HG03571 (cell line): Measurements from ENCODE around the gene GOLM1.
"Not testable (repeated sequence)": the region's sequence is repeated elsewhere in the genome, so short reads cannot be mapped to it uniquely, and the experiment has no call there.

Experiments used
- ATAC-seq: cut with Tn5 transposase; IDR thresholded peaks from one replicate; pipeline ENCODE4 v1.9.1; 2021; ENCODE audit not compliant: unreplicated experiment

Gene GOLM1

GRCh38 chr9:86091477-86091876 lies 7.9 kb downstream of the GOLM1 start:
- ATAC-seq, result no peak

- no peak for ATAC-seq
Observed at GRCh38 chr9:86082870-86083269, 16.5 kb downstream of the GOLM1 start.

DNA sequence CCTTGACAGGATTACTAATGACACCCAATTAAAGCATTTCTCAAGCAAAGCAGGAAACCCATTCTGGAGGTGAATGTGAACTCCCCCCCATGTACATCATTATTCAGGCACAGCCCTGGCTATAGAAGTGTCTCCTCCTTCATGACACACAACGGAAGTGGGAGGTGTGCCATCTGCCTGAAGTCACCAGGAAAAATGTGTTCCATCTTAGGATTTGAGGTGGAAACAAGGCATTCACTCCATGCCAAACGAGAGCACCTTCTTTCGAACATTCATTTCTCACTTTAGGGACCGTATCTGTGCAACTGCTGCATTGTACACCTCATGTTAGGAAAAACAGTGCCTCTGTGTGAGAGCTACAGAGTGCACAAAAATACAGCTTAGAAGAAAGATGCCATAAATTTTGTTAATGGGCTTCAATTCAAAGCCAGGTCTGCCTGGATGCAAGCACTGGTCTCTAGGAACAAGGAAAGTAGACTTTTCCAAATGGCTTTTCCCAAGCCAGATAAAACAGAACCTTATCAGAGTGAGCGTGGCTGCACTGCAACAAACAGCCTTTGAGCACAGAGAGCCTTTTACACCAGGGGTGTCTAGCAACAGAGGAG lies 19.4 kb downstream of the GOLM1 start:
- no peak for ATAC-seq

- no peak for ATAC-seq
Observed at GRCh38 chr9:86079421-86079831, 19.9 kb downstream of the GOLM1 start.

DNA sequence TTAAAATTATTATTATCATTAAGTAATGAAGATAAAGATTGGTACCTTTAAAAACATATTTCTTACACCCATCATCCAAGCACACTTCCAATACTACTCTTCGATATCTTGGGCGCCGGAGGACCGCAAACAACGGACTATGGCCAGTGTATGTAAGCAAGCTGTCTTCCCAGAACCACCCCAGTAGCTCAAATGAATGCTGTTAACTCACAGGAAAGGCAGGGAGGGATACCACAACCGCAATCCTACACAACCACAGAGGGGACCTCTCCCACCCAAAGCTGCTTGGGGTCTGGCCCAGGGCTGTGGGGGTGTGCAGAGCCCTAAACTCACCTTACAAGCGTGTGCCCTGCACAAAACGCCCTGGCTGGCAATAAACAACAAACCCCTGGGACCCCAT lies 20.6 kb downstream of the GOLM1 start:
- ATAC-seq, result no peak

DNA sequence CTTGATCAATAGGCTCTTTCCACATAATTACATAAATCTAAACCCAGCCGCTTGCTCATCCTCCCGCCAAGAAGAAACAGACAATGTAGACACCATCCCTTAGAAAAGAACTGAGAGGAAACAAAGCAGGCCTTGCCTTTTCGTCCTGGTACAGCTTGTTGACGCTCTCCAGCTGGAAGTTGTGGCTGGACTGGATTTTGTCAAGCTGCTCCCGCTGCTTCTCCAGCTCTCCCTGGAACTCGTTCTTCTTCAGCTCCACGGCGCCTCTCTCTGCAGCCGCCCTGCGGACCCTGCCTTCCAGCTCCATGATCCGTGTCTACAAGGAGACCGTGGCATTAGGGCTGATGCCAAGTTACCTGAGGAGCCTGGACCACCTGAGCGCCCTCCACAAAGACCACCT lies 22.1 kb downstream of the GOLM1 start:
- no peak for ATAC-seq

DNA sequence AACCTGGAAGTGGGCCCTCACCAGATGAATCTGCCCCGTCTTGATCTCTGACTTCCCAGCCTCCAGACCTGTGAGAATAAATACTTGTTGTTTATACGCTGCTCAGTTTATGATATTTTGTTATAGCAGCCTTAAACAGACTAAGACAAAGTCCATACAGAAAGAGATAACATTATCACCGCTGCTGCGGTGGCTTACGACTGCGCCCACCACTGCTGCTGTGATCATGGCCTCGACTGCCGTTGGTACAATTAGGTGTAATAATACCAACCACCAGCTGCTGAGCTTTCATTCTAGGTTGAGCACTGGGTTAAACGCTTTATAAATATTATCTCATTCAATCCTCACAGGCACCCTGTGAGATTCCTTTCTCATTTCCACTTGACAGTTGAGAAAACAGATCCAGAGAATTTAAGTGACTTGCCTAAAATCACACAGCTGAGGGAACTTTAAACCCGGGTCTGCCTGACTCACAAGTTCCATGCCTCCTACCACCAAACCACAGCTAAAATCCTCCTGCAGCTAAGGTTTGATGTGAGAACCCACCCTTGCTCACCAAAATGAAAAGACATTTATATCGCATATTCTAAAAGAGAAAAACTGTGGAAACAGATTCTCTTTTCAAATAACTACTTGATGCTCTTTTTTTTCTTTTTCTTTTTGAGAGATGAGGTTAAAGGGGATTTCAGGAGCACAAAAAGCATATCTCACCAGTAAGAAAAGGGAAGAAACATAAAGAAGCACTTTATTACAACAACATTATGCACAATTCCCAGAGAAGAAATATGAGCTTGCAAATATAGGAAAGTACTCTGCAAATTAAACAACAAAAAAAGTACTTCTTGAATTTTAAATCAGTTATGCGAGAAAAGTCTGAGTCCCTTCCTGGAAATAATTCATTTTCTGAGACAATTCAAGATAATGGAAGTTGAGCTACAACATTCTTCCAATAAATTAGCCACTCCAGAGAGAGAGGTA lies 23.9 kb downstream of the GOLM1 start:
- no peak for ATAC-seq

- no peak for ATAC-seq
Observed at GRCh38 chr9:86073839-86074238, 25.5 kb downstream of the GOLM1 start.

DNA sequence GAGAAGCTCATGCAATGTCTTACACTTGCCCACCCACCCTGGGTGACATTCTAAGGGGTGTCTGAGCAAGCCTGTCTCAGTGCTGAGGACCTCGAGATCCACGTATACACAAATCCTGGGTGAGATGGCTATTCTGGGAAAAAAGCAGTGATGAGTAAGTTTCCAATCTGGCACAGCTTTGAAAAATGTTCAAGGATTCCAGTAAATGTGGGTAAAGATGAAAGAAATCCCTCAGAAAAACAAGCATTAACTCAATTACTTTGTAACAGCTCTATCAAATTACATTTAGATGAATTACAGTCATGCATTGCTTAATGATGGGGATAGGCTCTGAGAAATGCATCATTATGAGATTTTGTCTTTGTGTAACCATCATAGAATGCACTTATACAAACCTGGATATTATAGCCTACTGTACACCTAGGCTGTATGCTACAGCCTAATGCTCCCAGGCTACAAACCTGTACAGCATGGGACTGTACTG lies 26.9 kb downstream of the GOLM1 start:
- ATAC-seq, result no peak

- no peak for ATAC-seq
Observed at GRCh38 chr9:86069206-86069869, 30.0 kb downstream of the GOLM1 start.

- no peak for ATAC-seq
Observed at GRCh38 chr9:86064220-86064619, 35.1 kb downstream of the GOLM1 start.

DNA sequence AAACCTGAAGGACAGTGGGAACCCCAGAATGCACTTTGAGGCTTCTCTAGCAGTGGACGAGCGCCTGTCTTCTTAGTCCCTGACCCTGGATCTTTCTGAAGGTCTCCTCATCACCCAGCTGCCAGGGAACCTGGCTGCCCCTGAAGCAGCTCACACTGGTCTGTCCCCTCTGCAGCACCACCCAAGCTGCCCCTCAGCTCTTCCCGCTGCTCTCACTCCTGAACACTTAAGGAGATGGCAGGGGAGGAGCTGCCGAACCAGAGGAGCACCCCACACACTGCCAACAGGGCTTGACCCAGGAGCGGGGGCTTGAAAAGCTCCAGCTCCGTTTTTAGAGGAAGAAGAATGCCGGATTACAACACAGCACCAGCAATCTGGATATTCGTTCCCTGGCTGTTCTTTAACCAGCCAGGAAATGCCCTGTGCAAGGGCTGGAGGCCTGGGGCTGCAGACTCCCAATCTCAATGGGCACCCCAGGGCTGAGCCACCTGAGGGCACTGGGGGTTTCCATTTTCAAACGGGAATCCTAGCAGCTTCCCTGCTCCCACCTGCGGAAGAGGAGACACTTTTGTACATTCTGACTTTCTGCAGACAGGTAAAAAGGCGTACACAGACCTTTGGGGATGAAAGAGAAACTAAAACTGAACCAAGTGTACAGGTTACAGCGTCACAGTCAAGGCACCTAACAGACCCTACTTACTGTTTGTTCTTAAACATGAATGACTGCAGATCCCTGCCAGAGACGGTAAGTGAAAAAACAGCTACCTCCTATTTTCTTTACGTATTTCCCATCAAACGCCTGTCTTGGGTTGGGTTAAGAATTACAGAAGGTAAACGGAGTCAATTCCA lies 36.3 kb downstream of the GOLM1 start:
- no peak for ATAC-seq

- ATAC-seq, result no peak
Observed at GRCh38 chr9:86061972-86062739, 37.2 kb downstream of the GOLM1 start.

DNA sequence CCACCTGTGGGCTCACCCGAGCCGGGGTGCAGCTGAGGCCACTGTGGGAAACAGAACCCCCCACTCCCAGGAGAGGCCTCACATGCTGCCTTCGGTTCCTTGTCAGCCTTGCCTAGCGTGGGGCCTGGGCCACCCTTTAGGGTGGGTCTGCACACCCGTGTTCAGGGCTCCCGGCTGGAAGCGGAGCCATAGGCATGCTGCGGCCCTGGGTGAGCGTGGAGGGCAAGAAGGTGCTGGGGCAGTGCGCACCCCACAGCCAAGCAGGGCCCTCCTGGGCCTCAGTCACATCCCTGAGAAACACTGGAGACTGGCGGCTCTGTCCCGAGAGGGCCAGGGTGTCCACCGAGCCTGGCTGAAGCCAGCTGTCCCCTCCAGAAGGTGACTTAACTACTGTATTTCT lies 41.9 kb downstream of the GOLM1 start:
- ATAC-seq, result no peak

GRCh38 chr9:86054695-86055094 lies 44.7 kb downstream of the GOLM1 start:
- no peak for ATAC-seq

DNA sequence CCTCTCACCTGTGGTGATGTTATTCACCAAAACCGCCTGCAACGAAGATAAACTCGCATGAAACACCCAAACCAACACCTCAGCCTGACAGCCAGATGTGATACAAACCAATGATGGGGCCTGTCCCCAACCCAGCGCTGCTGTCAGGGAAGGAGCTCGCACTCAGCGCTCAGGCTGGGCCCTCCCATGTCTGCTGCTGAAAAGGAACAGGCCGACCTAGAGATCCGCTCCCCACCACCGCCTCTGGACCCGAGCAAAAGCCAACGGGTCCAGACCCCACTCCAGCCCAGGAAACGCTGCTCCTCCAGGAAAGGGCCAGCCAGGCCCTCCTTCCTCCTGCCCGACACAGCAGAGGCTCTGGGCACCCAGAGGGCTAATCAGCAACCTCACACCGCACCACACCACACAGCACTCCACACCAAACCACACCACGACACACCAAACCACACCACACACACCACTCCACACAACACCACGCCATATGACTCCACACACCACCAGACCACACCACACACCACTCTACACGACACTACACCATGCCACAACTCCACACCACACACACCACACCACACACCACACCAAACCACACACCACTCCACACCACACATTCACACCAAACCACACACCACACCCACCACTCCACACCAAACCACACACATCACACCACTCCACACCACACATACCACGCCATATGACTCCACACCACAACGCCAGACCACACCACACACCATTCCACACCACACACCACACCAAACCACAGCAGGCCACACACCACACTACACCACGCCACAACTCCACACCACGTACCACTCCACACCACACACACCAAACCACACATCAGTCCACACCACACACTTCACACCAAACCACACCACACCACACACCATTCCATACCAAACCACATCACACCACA lies 46.5 kb downstream of the GOLM1 start:
- no peak for ATAC-seq

DNA sequence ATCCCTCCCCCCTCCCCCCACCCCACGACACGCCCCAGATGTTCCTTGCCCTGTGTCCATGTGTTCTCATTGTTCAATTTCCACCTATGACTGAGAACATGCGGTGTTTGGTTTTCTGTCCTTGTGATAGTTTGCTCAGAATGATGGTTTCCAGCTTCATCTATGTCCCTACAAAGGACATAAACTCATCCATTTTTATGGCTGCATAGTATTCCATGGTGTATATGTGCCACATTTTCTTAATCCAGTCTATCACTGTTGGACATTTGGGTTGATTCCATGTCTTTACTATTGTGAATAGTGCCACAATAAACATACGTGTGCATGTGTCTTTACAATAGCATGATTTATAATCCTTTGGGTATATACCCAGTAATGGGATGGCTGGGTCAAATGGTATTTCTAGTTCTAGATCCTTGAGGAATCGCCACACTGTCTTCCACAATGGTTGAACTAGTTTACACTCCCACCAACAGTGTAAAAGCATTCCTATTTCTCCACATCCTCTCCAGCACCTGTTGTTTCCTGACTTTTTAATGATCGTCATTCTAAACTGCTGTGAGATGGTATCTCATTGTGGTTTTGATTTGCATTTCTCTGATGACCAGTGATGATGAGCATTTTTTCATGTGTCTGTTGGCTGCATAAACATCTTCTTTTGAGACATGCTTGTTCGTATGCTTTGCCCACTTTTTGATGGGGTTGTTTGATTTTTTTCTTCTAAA lies 51.2 kb downstream of the GOLM1 start:
- not testable (repeated sequence) for ATAC-seq

GRCh38 chr9:86047361-86047760 lies 52.0 kb downstream of the GOLM1 start:
- ATAC-seq, result no peak
